HG03439 (cell line): ENCODE data around the gene PPM1D.
"Not testable (repeated sequence)": the region's sequence is repeated elsewhere in the genome, so short reads cannot be mapped to it uniquely, and the experiment has no call there.

ENCODE experiments used
- ATAC-seq: cut with Tn5 transposase; IDR thresholded peaks from one replicate; pipeline ENCODE4 v1.9.1; 2021; ENCODE audit warnings: mild to moderate bottlenecking, moderate library complexity; ENCODE audit not compliant: unreplicated experiment

PPM1D gene

DNA sequence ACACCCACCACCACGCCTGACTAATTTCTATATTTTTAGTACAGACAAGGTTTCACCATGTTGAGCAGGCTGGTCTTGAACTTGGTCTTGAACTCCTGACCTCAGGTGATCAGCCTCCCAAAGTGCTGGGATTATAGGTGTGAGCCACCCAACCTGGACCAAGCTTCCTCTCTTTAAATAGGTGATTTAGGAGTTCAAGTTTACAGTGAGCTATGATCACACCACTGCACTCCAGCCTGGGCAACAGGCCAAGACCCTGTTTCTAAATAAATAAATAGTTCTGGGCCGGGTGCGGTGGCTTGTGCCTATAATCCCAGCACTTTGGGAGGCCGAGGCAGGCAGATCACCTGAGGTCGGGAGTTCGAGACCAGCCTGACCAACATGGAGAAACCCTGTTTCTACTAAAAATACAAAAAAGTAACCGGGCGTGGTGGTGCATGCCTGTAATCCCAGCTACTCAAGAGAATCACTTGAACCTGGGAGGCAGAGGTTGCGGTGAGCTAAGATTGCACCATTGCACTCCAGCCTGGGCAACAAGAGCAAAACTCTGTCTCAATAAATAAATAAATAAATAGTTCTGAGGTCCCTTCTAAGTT, 6.5 kb upstream of the PPM1D start:
- ATAC-seq, result not testable (repeated sequence)

DNA sequence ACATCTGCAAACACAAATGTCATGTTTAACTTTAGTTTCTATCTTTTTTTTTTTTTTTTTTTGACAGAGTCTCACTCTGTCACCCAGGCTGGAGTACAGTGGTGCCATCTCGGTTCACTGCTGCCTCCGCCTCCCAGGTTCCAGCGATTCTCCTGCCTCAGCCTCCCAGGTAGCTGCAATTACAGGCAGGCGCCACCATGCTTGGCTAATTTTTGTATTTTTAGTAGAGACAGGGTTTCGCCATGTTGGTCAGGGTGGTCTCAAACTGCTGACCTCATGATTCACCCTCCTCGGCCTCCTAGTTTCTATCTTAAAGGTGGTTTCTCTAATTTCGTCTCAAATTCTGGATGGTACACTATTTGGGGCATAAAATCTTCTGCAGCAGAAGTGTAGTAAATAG, 5.8 kb upstream of the PPM1D start:
- not testable (repeated sequence) for ATAC-seq

DNA sequence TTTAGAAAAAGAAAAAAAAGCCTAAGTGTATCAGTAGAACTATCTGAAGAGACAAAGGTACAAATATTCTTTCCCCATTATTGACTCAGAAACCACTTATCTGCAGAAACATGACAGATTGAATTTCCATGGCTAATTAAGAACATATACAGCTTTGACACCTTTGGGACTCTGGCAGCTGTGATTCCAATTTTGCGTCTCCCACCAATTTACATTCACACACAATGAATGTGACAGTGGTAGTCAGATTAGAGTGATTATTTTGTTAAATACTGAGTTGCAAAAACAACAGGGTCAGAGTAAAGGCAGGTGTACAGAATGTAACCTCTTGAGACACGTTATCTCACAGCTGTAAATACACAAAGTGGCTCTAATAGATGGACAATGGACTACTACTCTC, 5.3 kb upstream of the PPM1D start:
- no peak for ATAC-seq

DNA sequence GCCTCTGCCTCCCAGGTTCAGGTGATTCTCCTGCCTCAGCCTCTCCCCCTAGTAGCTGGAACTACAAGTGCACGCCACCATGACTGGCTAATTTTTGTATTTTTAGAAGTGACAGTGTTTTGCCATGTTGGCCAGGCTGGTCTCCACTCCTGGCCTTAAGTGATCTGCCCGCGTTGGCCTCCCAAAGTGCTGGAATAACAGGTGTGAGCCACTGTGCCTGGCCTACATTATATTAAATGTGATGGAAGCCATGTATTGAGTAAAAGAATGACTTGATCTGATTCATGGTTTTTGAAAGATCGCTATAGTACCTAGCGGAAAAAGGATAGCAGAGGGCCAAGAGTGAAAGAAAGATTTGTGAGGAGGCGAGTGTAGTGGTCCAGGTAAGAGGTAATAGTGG, 2.7 kb upstream of the PPM1D start:
- no peak for ATAC-seq

DNA sequence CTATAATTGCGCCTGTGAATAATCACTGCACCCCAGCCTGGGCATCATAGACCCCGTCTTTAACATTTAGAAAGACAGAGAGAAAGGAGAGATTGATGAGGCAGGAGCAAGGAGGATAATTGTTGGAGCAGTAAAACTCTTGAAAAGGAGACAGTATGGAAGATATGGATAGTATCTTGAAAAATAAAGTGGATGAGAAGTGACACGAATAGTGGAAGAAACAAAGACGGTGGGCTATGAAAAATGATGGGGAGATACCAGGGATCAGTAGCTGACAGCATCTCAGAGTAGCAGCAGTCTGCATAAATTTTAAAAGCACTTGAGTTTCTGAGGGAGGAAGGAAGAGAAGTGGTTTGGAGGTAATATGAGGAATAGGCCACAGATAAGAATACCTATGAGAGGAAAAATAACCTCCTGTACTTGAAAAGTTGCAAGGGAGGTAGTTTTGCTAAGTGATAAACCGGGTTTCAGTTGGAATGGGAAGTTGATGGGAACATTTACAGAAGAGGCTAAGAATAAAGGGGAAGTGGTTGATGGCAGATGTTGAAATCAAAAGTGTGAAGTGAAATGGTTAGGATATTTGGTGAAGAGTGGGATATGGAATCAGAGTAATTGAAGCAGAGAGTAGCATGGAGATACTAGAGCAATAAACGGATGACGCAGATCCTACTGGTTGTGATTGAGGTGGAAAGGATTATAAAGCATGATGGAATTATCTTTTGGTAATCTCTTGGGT, 1.8 kb upstream of the PPM1D start:
- ATAC-seq, result no peak

DNA sequence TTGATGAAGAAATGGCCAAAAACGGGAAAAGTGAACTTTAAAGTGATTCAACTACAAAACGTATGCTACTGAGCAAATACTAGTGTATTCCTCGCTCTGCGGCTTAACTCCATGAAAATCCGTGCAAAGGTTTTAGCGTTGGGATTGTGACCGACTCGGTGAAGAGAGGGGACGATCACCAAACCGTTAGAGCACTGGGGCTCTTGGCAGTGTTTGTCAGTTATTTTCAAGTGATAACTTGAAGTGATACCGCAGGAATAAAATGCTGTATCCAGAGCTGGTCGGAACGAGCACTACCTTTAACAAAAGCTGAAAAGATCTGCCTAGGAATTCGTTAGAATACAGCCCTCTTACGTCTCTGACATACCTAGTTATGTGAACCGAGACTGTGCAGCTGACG, 773 bp upstream of the PPM1D start:
- ATAC-seq, result no peak

DNA sequence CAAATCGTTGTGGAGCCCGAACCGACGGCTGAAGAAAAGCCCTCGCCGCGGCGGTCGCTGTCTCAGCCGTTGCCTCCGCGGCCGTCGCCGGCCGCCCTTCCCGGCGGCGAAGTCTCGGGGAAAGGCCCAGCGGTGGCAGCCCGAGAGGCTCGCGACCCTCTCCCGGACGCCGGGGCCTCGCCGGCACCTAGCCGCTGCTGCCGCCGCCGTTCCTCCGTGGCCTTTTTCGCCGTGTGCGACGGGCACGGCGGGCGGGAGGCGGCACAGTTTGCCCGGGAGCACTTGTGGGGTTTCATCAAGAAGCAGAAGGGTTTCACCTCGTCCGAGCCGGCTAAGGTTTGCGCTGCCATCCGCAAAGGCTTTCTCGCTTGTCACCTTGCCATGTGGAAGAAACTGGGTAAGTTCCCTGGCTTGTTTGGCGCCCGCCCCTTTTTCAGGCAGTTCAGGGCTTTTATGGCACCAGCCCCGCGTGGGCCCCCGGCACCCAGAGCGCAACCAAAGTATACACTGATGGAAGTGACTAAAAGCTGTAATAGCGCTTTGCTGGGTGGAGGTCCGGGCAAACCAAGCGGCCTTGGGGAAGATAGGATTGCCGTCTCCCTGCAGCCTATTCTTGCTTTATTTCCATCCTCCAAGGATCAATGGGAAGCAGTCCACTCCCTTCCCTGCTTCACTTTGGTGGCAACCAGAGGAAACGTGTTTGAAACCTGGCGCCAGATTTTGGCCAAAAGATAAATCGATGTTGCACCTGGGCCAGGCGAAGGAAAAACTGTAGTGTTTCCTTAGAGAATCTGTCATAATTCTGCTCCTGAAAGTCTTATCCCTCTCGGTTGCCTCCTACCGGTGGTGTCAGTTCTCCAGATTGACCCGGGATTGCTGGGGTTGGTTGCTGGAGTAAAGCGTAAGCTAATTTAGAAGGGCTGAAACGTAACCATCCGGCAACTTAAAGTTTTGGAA, 775 bp downstream of the PPM1D start:
- ATAC-seq, result peak; percentile 25

DNA sequence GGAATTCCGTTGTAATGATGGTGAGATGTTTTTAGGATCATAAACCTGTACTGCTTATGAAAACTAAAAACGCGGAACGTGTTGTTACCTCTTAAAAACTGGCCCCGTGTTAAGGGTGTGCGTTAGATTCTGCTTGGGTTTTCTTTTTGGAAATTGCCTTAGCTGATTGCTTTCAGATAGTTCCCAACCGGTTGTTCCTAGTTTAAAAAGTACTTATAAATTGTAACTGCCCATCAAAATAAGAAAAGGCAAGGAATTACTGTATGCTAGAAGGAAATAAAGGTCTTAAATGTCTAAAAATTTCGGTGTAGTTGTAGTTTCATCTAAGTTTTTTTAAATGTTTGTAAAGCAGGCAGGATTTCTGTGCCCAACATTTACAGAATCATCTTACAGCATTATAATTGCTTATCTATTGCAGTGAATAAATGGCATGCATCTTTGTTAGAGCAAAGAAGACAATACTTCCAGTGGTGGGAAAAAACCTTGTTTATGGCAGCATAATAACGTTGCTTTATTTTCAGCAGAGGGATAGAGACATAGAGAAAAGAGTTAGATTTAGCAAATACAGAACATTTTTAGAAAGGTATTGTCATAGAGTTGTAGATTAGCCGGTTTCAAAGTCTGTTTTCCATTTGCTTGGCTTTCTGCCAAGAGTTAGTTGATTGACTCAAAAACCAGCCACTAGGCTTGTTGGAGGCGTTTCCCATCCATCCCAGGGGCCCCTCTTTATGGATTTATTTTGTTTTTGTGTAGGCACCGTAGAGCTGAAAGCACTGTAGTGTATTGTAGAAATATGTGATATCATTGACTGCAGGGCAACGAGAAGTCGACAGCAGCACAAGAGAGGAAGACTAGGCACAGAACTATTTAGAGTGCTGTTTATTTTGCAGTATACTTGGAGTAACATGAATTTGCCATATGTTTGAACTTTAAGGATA, 1.7 kb downstream of the PPM1D start:
- no peak for ATAC-seq

DNA sequence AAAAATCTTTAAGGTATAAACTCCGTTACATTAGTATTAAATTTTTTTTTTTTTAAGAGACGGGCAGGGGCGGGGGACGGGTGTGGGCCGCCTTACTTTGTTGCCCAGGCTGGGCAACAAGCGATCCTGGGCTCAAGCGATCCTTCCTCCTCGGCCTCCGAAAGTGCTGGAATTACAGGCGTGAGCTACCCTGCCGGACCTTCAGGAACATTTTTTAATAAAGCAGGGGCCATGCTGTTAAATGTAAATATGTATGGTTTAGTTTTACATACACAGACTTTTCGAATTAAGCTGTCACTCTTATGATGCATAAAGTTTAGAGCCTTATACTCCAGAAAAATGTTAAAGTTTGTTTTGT, 2.4 kb downstream of the PPM1D start:
- no peak for ATAC-seq

DNA sequence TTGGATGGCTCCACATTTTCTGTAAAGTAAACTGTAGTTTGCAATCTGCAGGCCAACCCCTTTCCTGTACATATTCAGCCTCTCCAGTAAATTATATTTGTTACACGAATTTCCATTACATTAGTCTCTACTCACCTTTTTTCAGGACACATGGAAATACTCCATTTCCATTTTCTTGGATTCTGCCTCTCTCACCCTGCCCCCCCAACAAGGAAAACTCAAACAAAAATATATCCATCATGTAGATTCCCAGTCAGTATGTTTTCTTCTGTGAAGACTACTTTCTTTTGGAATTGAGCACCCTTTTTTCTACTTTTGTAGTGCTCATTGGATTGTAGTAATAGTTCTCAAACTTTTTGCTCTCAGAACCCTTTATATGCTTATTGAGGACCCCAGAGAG, 2.9 kb downstream of the PPM1D start:
- no peak for ATAC-seq

DNA sequence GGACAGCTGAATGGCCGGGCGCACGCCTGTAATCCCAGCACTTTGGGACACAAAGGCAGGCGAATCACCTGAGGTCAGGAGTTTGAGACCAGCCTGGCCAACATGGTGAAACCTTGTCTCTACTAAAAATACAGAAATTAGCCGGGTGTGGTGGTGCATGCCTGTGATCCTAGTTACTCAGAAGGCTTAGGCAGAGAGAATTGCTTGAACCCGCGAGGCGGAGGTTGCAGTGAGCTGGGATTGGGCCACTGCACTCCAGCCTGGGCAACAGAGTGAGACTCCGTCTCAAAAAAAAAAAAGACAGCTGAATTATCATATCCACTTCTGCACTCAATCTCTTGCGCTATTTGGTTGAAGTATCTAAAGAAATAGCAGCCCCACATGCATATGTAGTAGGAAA, 3.5 kb downstream of the PPM1D start:
- not testable (repeated sequence) for ATAC-seq

DNA sequence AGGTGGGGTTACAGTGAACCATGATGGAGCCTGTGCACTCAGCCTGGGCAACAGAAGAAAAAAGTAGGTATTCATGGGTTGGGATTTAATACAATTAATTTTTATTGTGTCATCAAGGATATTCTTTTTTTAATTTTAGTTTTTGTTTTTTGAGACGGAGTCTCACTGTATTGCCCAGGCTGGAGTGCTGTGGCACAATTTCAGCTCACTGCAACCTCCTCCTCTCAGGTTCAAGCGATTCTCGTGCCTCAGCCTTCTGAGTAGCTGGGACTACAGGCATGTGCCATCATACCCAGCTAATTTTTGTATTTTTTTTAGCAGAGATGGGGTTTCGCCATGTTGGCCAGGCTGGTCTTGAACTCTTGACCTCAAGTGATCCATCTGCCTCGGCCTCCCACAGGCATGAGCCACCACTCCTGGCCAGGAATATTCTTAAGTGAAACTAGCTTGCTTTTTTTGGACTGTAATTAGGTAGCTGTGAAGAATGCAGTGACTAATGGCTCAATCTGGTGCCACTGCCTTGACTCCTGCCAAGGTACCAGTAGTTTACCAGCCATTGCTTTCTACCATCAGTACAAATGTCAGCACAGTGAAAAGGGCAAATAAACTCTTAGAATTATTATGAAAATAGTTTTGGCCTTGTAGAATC, 4.8 kb downstream of the PPM1D start:
- ATAC-seq, result no peak

DNA sequence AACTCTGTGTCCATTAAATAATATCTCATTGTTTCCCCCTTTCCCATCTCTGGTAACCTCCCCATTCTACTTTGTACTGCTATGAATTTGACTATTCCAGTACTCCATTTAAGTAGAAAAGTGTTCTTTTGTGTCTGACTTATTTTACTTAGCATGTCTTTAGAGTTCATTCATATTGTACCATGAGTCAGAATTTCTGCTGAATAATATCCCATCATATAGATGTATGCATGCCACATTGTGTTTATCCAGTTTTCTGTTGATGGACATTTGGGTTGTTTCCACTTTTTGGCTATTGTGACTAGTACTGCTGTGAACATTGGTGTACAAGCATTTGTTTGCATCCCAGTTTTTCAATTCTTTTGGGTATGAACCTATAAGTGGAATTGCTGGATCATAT, 6.0 kb downstream of the PPM1D start:
- ATAC-seq, result no peak

DNA sequence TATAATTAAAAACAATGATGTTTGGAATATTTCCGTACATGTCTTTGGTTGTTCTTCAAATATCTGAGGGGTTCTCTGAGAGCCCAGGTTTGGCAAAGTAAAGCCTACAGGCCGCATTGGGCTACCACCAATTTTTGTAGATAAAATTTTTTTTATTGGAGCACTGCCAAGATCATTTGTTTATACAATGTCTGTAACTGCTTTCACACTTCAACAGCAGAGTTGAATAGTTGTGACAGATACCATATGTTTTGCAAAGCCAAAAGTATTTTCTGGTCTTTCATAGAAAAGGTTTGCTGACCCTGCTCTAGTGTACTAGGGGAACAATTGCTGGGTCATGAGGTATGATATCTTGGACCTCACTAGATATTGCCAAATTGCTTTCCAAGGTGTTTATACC, 10.5 kb downstream of the PPM1D start:
- no peak for ATAC-seq

DNA sequence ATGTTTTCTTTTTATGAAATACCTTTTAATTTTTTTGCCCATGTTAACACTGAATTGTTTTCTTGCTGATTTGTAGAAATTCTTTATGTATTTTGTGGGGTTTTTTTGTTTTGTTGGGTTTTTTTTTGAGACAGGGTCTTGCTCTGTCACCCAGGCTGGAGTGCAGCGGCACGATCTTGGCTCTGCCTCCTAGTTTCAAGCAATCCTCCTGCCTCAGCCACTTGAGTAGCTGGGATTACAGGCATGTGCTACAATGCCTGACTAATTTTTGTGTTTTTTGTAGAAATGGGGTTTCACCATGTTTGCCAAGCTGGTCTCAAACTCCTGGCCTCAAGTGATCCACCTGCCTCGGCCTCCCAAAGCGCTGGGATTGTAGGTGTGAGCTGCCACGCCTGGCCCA, 11.3 kb downstream of the PPM1D start:
- not testable (repeated sequence) for ATAC-seq

DNA sequence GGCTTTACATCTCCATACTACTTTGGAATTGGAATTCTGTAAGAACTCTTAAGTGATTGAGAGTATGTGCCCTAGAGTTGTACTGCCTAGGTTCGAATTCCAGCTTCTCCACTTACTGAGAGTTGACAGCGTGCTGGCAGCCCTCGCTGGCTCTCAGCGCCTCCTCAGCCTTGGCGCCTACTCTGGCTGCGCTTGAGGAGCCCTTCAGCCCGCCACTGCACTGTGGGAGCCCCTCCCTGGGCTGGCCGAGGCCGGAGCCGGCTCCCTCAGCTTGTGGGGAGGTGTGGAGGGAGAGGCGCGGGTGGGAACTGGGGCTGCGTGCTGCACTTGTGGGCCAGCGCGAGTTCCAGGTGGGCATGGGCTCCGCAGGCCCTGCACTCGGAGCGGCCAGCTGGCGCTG, 13.3 kb downstream of the PPM1D start:
- no peak for ATAC-seq

DNA sequence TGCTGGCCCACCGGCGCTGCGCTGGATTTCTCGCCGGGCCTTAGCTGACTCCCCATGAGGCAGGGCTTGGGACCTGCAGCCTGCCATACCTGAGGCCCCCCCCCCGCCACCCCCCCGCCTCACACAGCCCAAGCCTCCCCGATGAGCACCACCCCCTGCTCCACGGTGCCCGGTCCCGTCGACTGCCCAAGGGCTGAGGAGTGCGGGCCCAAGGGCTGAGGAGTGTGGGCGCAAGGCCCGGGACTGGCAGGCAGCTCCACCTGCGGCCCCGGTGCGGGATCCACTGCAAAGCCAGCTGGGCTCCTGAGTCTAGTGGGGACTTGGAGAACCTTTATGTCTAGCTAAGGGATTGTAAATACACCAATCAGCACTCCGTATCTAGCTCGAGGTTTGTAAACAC, 13.8 kb downstream of the PPM1D start:
- ATAC-seq, result not testable (repeated sequence)

DNA sequence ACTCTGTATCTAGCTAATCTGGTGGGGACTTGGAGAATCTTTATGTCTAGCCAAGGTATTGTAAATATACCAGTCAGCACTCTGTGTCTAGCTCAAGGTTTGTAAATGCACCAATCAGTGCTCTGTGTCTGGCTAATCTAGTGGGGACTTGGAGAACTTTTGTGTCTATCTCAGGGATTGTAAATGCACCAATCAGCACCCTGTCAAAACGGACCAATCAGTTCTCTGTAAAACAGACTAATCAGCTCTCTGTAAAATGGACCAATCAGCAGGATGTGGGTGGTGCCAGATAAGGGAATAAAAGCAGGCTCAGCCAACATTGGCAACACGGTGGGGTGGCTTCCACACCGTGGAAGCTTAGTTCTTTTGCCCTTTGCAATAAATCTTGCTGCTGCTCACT, 14.3 kb downstream of the PPM1D start:
- not testable (repeated sequence) for ATAC-seq

DNA sequence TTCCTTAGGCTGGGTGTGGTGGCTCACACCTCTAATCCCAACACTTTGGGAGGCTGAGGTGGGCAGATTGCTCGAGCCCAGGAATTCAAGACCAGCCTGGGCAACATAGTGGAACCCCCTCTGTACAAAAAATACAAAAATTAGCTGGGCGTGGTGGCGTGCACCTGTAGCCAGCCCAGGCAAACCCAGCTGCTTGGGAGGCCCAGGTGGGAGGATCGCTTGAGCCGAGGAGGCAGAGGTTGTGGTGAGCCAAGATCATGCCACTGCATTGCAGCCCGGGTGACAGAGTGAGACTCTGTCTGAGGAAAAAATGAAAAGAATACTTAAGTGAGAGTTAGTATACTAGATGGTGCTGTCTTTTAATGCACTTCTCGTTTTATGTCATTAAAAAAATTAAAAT, 15.1 kb downstream of the PPM1D start:
- no peak for ATAC-seq

DNA sequence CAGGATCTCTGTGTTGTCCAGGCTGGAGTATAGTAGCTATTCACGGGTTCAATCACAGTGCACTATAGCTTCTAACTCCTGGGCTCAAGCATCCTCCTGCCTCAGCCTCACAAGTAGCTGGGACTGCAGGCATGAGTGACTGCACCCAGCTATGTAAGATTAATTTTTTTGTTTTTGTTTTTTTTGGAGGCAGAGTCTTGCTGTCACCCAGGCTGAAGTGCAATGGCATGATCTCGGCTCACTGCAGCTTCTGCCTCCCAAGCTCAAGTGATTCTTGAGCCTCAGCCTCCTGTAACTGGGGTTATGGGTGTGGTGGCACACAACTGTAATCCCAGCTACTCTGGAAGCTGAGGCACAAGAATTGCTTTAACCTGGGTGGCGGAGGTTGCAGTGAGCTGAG, 15.8 kb downstream of the PPM1D start:
- no peak for ATAC-seq
